ENCODE measurements around the gene LAMA1. TPM values are rescaled to one million over a fixed set of nuclear protein-coding genes. Genes with fewer than 3 reads are reported as not detected.

LAMA1 gene
- total RNA-seq, 4 donors from 2014 or later: 1.1 to 4.6 (median 1.3) TPM

- TF ChIP-seq CTCF (IDR thresholded peaks at IDR 0.05; ENCODE audit: low read depth): no peak
Observed at GRCh38 chr18:6959110-6959509, 158.5 kb downstream of the LAMA1 start.

GRCh38 chr18:6956999-6957398 lies 160.6 kb downstream of the LAMA1 start:
- TF ChIP-seq CTCF (IDR thresholded peaks at IDR 0.05; ENCODE audit: low read depth): no peak

GRCh38 chr18:6956495-6956894 lies 161.1 kb downstream of the LAMA1 start:
- TF ChIP-seq CTCF (IDR thresholded peaks at IDR 0.05; ENCODE audit: low read depth): no peak

GRCh38 chr18:6955304-6955703 lies 162.3 kb downstream of the LAMA1 start:
- no peak for TF ChIP-seq CTCF (IDR thresholded peaks at IDR 0.05; ENCODE audit: low read depth)

- no peak for TF ChIP-seq CTCF (IDR thresholded peaks at IDR 0.05; ENCODE audit: low read depth)
Observed at GRCh38 chr18:6954501-6954900, 163.1 kb downstream of the LAMA1 start.

- no peak for TF ChIP-seq CTCF (IDR thresholded peaks at IDR 0.05; ENCODE audit: low read depth)
Observed at GRCh38 chr18:6951336-6952090, 166.1 kb downstream of the LAMA1 start.

GRCh38 chr18:6950641-6951040 lies 167.0 kb downstream of the LAMA1 start:
- no peak for TF ChIP-seq CTCF (IDR thresholded peaks at IDR 0.05; ENCODE audit: low read depth)
